HG02840 (cell line): Measurements from ENCODE around the gene MIA.
"Not testable (repeated sequence)": the region's sequence is repeated elsewhere in the genome, so short reads cannot be mapped to it uniquely, and the experiment has no call there.

Source experiments
- ATAC-seq: cut with Tn5 transposase; IDR thresholded peaks from one replicate; pipeline ENCODE4 v1.9.1; 2021; ENCODE audit warnings: mild to moderate bottlenecking, moderate library complexity, moderate number of reproducible peaks; ENCODE audit not compliant: unreplicated experiment, low FRiP score

The MIA gene

DNA sequence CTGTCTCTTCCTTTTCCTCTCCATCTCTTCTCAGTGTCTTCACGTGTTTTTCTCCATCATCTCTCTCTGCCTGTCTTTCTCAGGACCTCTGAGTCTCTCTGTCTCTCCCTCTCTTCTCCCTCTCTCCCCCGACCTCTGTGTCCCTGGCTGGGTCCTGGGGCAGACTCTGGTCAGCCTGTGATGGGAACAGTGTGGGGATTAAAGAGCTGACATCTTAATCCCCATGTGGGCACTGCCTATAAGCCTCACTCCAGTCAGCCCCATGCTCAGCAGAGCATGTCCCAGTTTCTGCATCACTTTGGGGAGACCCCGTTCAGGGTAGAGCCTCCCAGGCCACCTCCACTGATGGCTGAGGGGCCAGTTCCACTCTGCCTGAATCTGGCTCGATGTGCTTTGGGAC, 39.9 kb downstream of the MIA start:
- ATAC-seq = no peak

DNA sequence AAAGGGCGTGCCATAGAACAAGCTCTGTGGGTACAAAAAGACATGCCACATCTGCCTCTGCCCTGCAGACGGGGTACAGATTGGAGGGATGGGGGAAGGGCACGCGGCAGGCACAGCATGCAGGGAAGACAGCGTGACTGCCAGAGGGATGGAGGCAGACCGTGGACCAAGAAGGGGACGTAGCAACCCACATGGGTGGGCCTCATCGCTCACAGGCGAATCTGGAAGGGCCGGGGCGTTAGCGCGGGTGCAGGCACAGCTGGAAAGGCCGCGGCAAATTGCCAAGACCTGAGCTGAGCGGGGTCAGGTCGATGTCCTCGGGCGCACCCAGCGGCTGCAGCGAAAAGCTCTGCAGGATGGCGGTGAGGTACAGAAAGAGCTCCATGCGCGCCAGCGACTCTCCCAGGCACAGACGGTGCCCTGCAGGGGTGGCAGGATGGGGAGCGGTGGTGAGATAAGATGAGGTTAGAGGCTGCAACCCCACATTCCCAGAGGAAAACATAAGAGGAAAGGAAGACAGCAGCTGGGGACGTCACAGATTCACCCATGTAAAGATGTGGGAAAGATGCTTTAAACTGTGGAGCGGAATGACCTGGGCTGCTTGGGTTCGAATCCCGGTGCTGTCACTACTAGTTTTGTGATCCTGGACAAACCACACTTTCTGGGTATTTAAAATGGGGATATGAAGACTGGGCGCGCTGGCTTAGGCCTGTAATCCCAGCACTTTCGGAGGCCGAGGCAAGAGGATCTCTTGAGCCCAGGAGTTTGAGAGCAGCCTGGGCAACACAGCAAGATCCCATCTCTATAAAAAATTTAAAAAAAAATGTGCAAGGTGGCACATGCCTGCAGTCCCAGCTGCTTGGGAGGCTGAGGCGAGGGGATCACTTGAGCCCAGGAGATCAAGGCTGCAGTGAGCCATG, 43.4 kb downstream of the MIA start:
- not testable (repeated sequence) for ATAC-seq

DNA sequence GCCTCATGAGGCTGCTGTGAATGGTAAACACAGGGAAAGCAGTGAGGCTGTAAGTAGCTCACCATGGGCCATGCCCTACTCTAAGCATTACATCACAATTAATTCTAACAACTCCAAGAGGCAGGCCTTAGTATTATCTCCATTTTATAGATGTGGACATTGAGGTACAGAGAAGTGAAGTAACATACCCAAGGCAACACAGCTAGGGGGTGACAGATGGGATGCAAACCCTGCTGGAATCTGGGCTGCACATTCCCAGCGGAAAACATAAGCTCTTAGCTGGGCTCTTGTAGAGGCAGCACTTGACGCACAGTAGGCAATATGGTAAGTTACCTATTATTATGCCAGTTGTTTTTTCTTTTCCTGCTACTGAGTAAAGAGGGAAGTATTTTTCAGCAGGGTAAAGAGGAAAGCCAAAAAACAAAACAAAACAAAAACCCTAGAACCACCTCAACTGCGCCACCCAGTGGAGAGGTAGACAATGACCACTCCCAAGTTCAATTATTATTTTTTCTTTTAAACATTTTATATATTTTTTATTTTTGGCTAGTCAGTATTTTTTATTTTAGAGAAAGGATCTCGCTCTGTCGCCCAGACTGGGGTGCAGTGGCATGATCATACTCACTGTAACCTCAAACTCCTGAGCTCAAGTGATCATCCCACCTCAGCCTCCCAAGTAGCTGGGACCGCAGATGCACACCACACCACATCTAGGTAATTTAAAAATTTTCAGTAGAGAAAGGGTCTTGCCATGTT, 44.3 kb downstream of the MIA start:
- not testable (repeated sequence) for ATAC-seq

DNA sequence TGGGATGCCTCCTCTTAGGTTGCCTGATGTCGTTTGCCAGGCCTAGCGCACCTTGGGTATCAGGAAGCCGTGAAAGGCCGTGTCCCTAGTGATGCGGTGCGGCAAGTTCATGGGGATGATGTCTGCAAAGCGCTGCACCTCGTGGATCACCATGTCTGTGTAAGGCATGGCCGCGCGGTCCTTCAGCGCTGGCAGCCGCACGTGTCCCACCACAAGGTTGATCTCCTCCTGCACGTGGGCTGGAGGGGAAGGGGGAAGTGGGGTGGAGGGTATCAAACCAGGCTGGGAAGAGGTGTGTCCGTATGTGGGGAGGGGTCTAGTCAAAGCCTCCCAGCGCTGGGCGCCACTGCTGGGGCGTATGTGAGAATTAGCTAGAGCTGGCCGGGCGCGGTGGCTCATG, 46.8 kb downstream of the MIA start:
- ATAC-seq = no peak

DNA sequence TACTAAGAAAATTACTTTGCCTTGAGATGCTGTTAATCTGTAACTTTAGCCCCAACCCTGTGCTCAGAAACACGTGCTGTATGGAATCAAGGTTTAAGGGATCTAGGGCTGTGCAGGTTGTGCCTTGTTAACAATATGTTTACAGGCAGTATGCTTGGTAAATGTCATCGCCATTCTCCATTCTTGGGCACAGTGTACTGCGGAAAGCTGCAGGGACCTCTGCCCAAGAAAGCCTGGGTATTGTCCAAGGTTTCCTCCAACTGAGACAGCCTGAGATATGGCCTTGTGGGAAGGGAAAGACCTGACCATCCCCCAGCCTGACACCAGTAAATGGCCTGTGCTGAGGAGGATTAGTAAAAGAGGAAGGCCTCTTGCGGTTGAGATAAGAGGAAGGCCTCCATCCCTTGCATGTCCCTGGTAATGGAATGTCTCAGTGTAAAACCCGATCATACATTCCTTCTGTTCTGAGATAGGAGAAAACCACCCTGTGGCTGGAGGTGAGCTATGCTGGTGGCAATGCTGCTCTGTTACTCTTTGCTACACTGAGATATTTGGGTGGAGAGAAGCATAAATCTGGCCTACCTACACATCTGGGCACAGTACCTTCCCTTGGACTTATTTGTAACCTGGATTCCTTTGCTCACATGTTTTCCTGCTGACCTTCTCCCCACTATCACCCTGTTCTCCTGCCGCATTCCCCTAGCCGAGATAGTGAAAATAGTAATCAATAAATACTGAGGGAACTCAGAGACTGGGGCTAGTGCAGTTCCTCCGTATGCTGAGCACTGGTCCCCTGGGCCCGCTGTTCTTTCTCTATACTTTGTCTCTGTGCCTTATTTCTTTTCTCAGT, 47.6 kb downstream of the MIA start:
- ATAC-seq = not testable (repeated sequence)

DNA sequence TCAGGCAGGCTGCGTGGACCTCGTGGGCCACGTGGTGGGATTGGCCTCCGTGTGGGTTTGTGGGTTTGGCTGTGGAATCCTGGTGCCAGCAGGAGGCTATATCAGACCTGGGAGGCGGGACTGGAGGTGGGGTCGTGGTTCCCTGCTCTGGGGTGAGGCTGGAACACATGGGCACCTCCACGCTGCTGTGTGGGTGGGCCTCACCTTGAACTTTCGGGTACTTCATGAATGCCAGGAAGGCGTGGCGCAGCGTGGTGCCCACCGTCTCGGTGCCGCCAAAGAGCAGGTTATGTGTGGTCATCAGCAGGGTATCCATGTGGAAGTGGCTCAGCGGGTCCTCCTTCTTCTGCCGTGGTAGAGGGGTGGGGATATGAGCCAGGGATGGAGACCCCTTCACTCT, 49.6 kb downstream of the MIA start:
- not testable (repeated sequence) for ATAC-seq

DNA sequence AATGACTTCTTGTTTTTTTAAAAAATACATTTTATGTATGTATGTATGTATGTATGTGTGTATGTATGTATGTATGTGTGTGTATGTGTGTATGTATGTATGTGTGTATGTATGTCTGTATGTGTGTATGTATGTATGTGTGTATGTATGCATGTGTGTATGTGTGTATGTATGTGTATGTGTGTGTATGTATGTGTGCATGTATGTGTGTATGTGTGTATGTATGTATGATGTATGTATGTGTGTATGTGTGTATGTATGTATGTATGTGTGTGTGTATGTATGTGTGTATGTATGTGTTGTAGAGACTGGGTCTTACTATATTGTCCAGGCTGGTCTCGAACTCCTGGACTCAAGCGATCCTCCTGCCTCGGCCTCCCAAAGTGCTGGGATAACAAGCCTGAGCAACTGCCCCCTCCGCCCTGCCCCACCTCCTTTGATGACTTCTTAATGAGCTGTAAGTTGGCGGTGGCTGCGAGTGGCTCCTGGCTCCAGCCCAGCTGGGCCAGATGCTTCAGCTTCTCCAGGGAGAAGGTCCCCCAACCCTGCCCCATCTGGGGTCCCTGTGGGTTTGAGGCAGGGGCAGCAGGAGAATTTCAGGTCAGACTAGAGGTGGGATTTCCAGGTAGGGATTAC, 50.3 kb downstream of the MIA start:
- ATAC-seq = not testable (repeated sequence)

DNA sequence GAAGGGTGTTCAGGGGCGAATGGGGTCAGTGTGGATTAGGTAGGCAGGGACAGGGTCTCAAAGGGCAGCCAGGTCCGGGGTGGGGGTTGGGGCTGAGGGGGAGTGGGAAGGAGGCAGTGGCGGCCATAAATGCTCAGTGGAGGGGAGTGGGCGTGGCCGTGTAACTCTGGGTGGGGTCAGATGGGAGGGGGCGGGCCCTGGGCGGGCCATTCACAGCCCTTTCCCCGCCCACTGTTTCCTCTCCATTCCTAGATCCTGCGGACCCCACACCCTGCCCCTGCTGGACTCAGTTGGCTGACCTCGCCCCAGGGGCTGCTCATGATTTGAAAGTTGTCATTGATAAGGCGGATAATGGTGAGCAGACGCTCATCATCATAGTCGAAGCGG, 51.0 kb downstream of the MIA start:
- ATAC-seq = not testable (repeated sequence)

DNA sequence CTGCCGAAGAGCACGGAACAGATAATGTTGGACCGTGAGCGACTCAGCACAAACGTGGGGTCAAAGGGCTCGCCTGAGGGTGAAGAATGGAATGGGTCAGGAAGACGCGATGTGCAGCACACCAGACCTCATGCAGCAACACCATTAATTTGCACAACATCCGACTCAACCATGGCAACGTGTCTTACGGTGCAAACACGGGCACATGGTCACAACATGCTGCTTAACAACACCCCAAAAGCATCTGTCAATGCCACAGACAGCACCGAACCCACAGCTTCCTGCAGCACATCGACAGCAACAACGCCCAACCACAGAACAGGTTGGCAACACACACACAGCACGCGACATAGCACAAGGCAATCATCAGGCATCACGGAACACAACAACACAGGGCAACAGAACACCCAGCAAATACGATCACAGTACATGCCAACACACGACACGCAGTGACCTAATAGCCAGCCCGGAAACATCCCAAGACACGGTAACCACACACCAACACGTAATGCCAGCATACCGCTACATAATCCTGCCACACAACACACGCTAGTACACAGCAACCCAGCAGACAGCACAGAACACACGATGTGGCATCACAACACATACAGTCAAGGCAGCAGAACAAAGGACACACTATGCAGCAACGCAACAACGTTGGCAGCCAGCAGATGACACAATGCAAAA, 51.5 kb downstream of the MIA start:
- not testable (repeated sequence) for ATAC-seq
